PC-9 (cell line): ENCODE data around the gene SGMS1. TPM values are rescaled to one million over a fixed set of nuclear protein-coding genes. Genes with fewer than 3 reads are reported as not detected.

ENCODE experiments used
- BruUV-seq: library from RNA; stranded (reverse); fragments of 400-500 nt; replicated peaks from 2 replicates; lab custom pipeline; 2021; lab: Mats Ljungman, UMichigan
- CTCF ChIA-PET: fragments of 300-600 bp; sonication (Branson Sonifier 250); formaldehyde crosslinking; loops from one replicate; lab custom pipeline; 2022; ENCODE audit warnings: antibody characterized with exemption; lab: Charles Lee
- POLR2A ChIA-PET: fragments of 300-600 bp; sonication (Branson Sonifier 250); formaldehyde crosslinking; loops from one replicate; lab custom pipeline; 2022; ENCODE audit warnings: antibody characterized with exemption; ENCODE audit not compliant: unreplicated experiment; lab: Charles Lee
- DNase-seq, 2 experiments: peaks; one replicate each; pipeline versions ENCODE4 v3.0.0 to v3.0.0-alpha.2; 2015 to 2022; ENCODE audit warnings: mixed read lengths in 1 of 2
- H2AFZ ChIP-seq: fragments of 200-600 bp; sonication (generic); 2 replicates; pipeline ENCODE4 v1.8.1; 2017; ENCODE audit warnings: antibody characterized with exemption
- H3F3A ChIP-seq: fragments of 200-600 bp; sonication (generic); 2 replicates; pipeline ENCODE4 v1.8.1; 2017; ENCODE audit warnings: antibody characterized with exemption, mild to moderate bottlenecking, low read depth; ENCODE audit not compliant: insufficient read depth
- H3K27ac ChIP-seq: fragments of 200-600 bp; sonication (generic); 2 replicates; pipeline ENCODE4 v1.6.1; 2016; ENCODE audit warnings: mixed run types
- H3K27me3 ChIP-seq: fragments of 200-600 bp; sonication (generic); 2 replicates; pipeline ENCODE4 v1.6.1; 2016; ENCODE audit warnings: low read depth, mixed run types; ENCODE audit not compliant: insufficient read depth
- H3K36me3 ChIP-seq: fragments of 200-600 bp; sonication (generic); 2 replicates; pipeline ENCODE4 v1.6.1; 2016; ENCODE audit warnings: low read depth, mixed run types
- H3K4me1 ChIP-seq: fragments of 200-600 bp; sonication (generic); replicated peaks from 2 replicates; pipeline ENCODE4 v1.6.1; 2016; ENCODE audit warnings: mixed run types; ENCODE audit not compliant: insufficient read depth
- H3K4me2 ChIP-seq: fragments of 200-600 bp; sonication (generic); 2 replicates; pipeline ENCODE4 v1.6.1; 2017; ENCODE audit warnings: mixed run types
- H3K4me3 ChIP-seq: fragments of 200-600 bp; sonication (generic); 2 replicates; pipeline ENCODE4 v1.6.1; 2016; ENCODE audit warnings: mixed run types
- H3K79me2 ChIP-seq: fragments of 200-600 bp; sonication (generic); 2 replicates; pipeline ENCODE4 v1.6.1; 2017; ENCODE audit warnings: low read depth, mixed run types
- H3K9me2 ChIP-seq: fragments of 200-600 bp; sonication (generic); 2 replicates; pipeline ENCODE4 v1.8.1; 2017; ENCODE audit warnings: mild to moderate bottlenecking; ENCODE audit not compliant: insufficient read depth
- H3K9me3 ChIP-seq: fragments of 200-600 bp; sonication (generic); 2 replicates; pipeline ENCODE4 v1.8.1; 2016; ENCODE audit warnings: low read depth; ENCODE audit not compliant: insufficient read depth
- H4K20me1 ChIP-seq: fragments of 200-600 bp; sonication (generic); 2 replicates; pipeline ENCODE4 v1.8.1; 2017; ENCODE audit not compliant: insufficient read depth
- EZH2 ChIP-seq: fragments of 200-600 bp; sonication (generic); IDR thresholded peaks from 2 replicates; pipeline ENCODE4 v1.8.0; 2017; ENCODE audit warnings: antibody characterized with exemption, low read depth
- intact Hi-C: fragments of 100-400 bp; cut with micrococcal nuclease; formaldehyde crosslinking; loops from one replicate; pipeline ENCODE4 v1.10.0; 2022; ENCODE audit not compliant: unreplicated experiment
- total RNA-seq: library from RNA; stranded (reverse); gene quantifications from 2 replicates; pipeline ENCODE4 v1.2.3, GENCODE V29; 2021
- TF ChIP-seq, protein P1 (sequence below): fragments of 200-600 bp; sonication (generic); conservative IDR thresholded peaks from 2 replicates; pipeline ENCODE4 v1.6.1; 2017; ENCODE audit warnings: mixed run types, antibody characterized with exemption, mild to moderate bottlenecking, moderate library complexity

SGMS1 gene
- total RNA-seq, 1 experiment from 2014 or later: 35.0 TPM

DNA sequence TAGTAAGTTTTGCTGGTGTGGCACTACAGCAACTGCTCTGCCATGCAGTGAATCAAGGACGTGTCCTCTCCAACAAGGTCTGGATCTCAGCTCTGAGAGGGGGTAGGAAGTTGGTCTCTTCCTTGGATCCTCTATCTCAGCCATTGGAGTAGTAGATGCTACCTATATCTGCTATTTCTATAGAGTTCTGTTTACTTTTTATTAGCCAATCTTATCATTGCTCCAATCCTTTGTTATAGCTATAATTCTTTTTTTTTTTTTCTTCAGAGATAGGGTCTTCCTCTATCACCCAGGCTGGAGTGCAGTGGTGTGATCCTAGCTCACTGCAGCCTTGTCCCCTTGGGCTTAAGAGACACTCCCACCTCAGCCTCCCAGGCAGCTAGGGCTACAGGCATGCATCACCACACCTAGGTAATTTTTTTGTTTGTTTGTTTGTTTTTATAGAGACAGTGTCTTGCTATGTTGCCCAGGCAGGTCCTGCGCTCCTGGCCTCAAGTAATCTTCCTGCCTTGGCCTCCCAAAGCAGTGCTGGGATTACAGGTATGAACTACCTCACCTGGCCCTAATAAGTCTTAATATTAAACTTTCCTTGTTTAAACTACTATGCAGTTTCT, 217.2 kb downstream of the SGMS1 start:
- ChIA-PET POLR2A (interaction anchor here (0.6 to 0.7 kb wide), 2 partner anchors 12 to 17 kb away, joined by 3 read pairs; no protein-coding TSS in a partner anchor), CTCF (no interaction called here)
- no peak overlapping the region for H2AFZ ChIP-seq
- no TSS peak for BruUV-seq
- no peaks in the 10 kb centered on the region; the same call in 1 of the 2 replicates for H4K20me1 ChIP-seq
- peaks cover 95% of the 10 kb centered on the region for H3K79me2 ChIP-seq
- peak overlapping the region; percentile 21; the same call in 1 of the 2 replicates for H3K4me3 ChIP-seq
- DNase-seq: peak in 1 of 2 experiments; percentile 61
- intact Hi-C loops: loop anchor here (5.0 kb wide), 1 partner anchor 79 kb away; no protein-coding TSS in a partner anchor
- H3K27ac ChIP-seq: peak overlapping the region; percentile 93
- no peaks in the 10 kb centered on the region for H3K9me2 ChIP-seq
- H3K9me3 ChIP-seq: no peaks in the 10 kb centered on the region
- H3K36me3 ChIP-seq: peaks cover 13% of the 10 kb centered on the region
- TF ChIP-seq EZH2: no peak
- TF ChIP-seq, protein P1, sequence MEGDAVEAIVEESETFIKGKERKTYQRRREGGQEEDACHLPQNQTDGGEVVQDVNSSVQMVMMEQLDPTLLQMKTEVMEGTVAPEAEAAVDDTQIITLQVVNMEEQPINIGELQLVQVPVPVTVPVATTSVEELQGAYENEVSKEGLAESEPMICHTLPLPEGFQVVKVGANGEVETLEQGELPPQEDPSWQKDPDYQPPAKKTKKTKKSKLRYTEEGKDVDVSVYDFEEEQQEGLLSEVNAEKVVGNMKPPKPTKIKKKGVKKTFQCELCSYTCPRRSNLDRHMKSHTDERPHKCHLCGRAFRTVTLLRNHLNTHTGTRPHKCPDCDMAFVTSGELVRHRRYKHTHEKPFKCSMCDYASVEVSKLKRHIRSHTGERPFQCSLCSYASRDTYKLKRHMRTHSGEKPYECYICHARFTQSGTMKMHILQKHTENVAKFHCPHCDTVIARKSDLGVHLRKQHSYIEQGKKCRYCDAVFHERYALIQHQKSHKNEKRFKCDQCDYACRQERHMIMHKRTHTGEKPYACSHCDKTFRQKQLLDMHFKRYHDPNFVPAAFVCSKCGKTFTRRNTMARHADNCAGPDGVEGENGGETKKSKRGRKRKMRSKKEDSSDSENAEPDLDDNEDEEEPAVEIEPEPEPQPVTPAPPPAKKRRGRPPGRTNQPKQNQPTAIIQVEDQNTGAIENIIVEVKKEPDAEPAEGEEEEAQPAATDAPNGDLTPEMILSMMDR: no peak
- H3K27me3 ChIP-seq: no peaks in the 10 kb centered on the region
- H3K4me1 ChIP-seq: peaks cover 98% of the 10 kb centered on the region
- peaks cover 45% of the 10 kb centered on the region for H3F3A ChIP-seq
- peak overlapping the region; percentile 70 for H3K4me2 ChIP-seq

DNA sequence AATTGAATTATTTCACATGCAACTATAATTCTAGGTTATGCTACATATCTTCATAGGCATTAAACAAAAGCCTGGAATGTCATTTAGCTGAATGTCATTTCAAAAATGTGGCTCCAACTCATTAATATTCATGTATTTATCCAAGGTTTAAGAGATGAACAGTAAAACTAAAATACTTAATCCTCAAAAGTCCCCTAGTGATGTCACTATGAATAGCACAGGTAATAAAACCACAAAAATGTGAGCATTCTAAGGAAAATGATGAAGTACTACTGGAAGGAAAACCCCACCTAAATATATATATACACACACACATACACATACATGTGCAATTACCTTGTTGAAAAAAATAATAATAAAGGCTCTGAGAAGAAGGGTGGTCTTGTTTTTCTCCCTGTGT, 218.0 kb downstream of the SGMS1 start:
- peaks cover 90% of the 10 kb centered on the region for H3K4me1 ChIP-seq
- peak overlapping the region; percentile 26; the same call in 1 of the 2 replicates for H3K4me3 ChIP-seq
- H3K9me3 ChIP-seq: no peaks in the 10 kb centered on the region
- ChIA-PET POLR2A (no interaction called here), CTCF (no interaction called here)
- H3K27me3 ChIP-seq: no peaks in the 10 kb centered on the region
- no peaks in the 10 kb centered on the region; the same call in 1 of the 2 replicates for H4K20me1 ChIP-seq
- intact Hi-C loops: loop anchor here (5.0 kb wide), 1 partner anchor 78 kb away; no protein-coding TSS in a partner anchor
- DNase-seq: peak in 1 of 2 experiments; percentile 68
- no peak overlapping the region for H2AFZ ChIP-seq
- H3K36me3 ChIP-seq: peaks cover 10% of the 10 kb centered on the region; the same call in 1 of the 2 replicates
- peak overlapping the region; percentile 93 for H3K27ac ChIP-seq
- no peaks in the 10 kb centered on the region for H3K9me2 ChIP-seq
- peaks cover 95% of the 10 kb centered on the region for H3K79me2 ChIP-seq
- H3K4me2 ChIP-seq: peak overlapping the region; percentile 70
- no TSS peak for BruUV-seq
- peaks cover 45% of the 10 kb centered on the region for H3F3A ChIP-seq
- no peak for TF ChIP-seq EZH2
- TF ChIP-seq, protein P1: no peak

DNA sequence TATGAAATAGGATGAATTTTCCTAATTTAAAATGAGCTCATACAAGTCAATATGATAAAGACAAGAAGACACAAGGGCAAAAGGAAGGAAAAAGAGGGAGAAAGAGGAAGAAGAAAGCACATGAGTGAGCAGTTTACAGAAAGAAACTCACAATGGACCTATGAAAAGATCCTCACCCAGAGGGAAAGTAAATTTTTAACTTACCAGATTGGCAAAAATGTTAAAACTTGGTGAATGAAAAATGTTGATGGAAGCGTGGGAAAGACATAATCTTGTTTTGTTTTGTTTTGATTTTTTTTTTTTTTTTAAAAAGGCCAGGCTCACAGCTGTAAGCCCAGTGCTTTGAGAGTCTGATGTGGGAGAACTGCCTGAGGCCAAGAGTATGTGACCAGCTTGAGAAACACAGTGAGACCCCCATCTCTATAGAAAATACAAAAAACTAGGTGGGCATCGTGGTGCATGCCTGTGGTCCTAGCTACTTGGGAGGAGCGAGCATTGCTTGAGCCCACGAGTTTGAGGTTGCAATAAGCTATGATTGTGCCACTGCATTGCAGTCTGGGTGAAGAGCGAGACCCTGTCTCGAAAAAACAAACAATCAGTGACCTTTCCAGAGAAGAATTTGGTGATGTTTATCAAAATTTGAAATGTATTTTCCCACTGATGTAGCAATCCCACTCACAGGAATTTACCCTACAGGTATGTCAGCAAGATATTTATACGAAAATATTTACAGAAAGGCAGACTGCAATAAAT, 219.6 kb downstream of the SGMS1 start:
- H3K27ac ChIP-seq: peak overlapping the region; percentile 93
- H3K9me3 ChIP-seq: no peaks in the 10 kb centered on the region
- no peaks in the 10 kb centered on the region; the same call in 1 of the 2 replicates for H4K20me1 ChIP-seq
- H3K4me1 ChIP-seq: peaks cover 74% of the 10 kb centered on the region
- H2AFZ ChIP-seq: no peak overlapping the region
- CTCF ChIA-PET: interaction anchor here (1.5 kb wide), 1 partner anchor 37 kb away, joined by 4 read pairs; no protein-coding TSS in a partner anchor
- no peak for TF ChIP-seq EZH2
- TF ChIP-seq, protein P1: no peak
- peaks cover 10% of the 10 kb centered on the region; the same call in 1 of the 2 replicates for H3K36me3 ChIP-seq
- H3K79me2 ChIP-seq: peaks cover 94% of the 10 kb centered on the region
- peak in 1 of 2 experiments; percentile 88 for DNase-seq
- H3F3A ChIP-seq: peaks cover 42% of the 10 kb centered on the region
- H3K27me3 ChIP-seq: no peaks in the 10 kb centered on the region
- intact Hi-C loops: no loop called here
- H3K4me3 ChIP-seq: peak overlapping the region; percentile 26; the same call in 1 of the 2 replicates
- BruUV-seq: no TSS peak
- POLR2A ChIA-PET: interaction anchor here (0.7 kb wide), 1 partner anchor 13 kb away, joined by 4 read pairs; no protein-coding TSS in a partner anchor
- H3K9me2 ChIP-seq: no peaks in the 10 kb centered on the region
- peak overlapping the region; percentile 70 for H3K4me2 ChIP-seq
